ENCODE measurements around the gene EN2.

DNA sequence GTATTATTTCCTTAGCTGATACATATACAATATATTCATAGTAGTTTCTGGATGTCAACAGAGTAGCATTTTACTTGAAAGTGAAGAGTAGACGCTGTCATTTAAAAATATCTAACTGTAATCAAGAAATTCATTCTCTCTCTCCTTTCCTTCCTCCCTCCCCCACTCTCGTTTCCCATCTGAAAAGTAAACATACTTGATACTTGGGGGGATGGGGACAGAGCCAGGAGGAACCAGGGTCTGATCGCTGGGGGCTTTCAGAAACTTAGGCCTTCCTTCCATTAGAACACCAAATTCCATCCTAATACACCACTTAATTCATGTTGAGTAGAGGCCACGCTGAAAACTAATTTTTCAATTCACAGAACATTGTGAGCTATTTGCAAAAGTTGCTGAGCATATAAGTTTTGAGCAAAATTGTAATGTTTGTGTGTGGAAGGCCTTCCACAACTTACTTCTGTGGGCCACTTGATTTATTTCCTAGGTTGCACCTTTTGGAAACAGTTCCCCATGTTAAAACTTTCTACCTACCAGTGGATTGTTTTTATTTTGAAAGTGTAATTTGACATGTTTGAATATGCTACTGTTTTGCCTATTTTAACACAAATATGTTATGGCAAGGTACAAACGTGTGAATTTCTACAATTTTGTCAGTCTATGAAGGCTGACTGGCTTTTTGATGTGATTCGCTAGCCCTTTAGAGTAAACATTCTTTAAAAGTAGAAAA lies 53.2 kb downstream of the EN2 start:
- TF ChIP-seq, protein P1, sequence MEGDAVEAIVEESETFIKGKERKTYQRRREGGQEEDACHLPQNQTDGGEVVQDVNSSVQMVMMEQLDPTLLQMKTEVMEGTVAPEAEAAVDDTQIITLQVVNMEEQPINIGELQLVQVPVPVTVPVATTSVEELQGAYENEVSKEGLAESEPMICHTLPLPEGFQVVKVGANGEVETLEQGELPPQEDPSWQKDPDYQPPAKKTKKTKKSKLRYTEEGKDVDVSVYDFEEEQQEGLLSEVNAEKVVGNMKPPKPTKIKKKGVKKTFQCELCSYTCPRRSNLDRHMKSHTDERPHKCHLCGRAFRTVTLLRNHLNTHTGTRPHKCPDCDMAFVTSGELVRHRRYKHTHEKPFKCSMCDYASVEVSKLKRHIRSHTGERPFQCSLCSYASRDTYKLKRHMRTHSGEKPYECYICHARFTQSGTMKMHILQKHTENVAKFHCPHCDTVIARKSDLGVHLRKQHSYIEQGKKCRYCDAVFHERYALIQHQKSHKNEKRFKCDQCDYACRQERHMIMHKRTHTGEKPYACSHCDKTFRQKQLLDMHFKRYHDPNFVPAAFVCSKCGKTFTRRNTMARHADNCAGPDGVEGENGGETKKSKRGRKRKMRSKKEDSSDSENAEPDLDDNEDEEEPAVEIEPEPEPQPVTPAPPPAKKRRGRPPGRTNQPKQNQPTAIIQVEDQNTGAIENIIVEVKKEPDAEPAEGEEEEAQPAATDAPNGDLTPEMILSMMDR (IDR thresholded peaks at IDR 0.05; ENCODE audit: insufficient read depth, low read length): no peak
- TF ChIP-seq POLR2AphosphoS5 (IDR thresholded peaks at IDR 0.05; ENCODE audit: low read depth) (no peak), GABPA (IDR thresholded peaks at IDR 0.05; ENCODE audit: low read depth) (no peak), SPI1 (IDR thresholded peaks at IDR 0.05; ENCODE audit: borderline replicate concordance, low read depth) (no peak)
- TF ChIP-seq, protein P2, sequence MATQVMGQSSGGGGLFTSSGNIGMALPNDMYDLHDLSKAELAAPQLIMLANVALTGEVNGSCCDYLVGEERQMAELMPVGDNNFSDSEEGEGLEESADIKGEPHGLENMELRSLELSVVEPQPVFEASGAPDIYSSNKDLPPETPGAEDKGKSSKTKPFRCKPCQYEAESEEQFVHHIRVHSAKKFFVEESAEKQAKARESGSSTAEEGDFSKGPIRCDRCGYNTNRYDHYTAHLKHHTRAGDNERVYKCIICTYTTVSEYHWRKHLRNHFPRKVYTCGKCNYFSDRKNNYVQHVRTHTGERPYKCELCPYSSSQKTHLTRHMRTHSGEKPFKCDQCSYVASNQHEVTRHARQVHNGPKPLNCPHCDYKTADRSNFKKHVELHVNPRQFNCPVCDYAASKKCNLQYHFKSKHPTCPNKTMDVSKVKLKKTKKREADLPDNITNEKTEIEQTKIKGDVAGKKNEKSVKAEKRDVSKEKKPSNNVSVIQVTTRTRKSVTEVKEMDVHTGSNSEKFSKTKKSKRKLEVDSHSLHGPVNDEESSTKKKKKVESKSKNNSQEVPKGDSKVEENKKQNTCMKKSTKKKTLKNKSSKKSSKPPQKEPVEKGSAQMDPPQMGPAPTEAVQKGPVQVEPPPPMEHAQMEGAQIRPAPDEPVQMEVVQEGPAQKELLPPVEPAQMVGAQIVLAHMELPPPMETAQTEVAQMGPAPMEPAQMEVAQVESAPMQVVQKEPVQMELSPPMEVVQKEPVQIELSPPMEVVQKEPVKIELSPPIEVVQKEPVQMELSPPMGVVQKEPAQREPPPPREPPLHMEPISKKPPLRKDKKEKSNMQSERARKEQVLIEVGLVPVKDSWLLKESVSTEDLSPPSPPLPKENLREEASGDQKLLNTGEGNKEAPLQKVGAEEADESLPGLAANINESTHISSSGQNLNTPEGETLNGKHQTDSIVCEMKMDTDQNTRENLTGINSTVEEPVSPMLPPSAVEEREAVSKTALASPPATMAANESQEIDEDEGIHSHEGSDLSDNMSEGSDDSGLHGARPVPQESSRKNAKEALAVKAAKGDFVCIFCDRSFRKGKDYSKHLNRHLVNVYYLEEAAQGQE (IDR thresholded peaks at IDR 0.05; ENCODE audit: insufficient replicate concordance, low read depth): no peak
